Measurements from ENCODE around the gene SZRD1. TPM values are rescaled to one million over a fixed set of nuclear protein-coding genes. Genes with fewer than 3 reads are reported as not detected.

Gene SZRD1
- total and polyA plus RNA-seq, 9 of the 15 experiments (the other 6 are each of a cell fraction or from before 2014, with no cell fraction given): 3.9 to 149 (median 82.5) TPM

DNA sequence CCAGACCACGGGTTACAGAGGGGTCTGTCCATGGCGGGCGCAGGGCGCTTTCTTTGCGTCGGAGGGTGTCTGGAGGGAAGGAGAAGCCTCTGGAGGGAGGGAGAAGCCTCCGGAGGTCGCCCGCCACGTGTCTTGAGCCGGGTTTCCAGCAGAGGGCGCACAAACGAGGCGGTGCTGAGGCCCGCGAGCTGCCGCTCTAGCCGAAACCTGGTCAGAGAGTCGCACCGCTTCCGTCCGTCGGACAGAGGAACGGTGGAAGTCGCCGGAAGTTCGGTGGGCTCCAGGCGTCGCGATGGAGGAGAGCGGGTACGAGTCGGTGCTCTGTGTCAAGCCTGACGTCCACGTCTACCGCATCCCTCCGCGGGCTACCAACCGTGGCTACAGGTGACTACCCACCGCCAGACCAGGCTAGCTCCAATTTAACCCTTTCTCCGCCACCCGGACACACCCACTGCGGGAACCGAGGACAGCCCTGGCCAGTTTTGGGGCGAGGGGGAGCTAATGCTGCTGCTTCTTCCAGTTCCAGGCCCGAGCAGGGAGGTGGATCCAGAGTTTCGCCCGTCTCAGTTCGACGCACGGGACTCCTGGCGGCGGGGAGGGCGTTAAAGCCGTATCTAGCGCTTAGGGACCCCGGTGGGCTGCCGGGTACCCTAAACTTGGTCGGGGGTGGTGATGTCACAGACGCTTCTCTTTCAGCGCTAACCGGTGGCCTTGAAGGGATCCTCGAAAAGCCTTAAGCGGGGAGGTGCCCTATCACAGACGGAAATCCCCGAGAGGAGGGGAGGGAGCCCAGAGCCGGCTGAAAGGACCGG is 73.6 kb downstream of the SZRD1 start, which contains the start of gene NECAP2 (continued):
- no peak for TF ChIP-seq ZBTB43 (CRISPR knock-in tag; IDR thresholded peaks at IDR 0.05)
- no peak for TF ChIP-seq MCM2 (IDR thresholded peaks at IDR 0.05; ENCODE audit: low read depth)
- TF ChIP-seq RCOR1 (IDR thresholded peaks at IDR 0.05; ENCODE audit: borderline replicate concordance in 1 of 2, low read depth in 2 of 2, low read length in 2 of 2): peak in 1 of 2 experiments; percentile 84; a peak in 2 of 4 replicates
- peak; percentile 81; the same call in 1 of the 2 replicates for TF ChIP-seq TOE1 (IDR thresholded peaks at IDR 0.05; ENCODE audit: borderline replicate concordance)
- 0 out of 2 replicates have a peak, but pooled peaks have one; percentile 35 for TF ChIP-seq TOE1 (CRISPR knock-in tag; IDR thresholded peaks at IDR 0.05; ENCODE audit: borderline replicate concordance, low read depth)
- peak; percentile 96 for TF ChIP-seq CXXC5 (CRISPR knock-in tag; IDR thresholded peaks at IDR 0.05)
- TF ChIP-seq, protein P1, sequence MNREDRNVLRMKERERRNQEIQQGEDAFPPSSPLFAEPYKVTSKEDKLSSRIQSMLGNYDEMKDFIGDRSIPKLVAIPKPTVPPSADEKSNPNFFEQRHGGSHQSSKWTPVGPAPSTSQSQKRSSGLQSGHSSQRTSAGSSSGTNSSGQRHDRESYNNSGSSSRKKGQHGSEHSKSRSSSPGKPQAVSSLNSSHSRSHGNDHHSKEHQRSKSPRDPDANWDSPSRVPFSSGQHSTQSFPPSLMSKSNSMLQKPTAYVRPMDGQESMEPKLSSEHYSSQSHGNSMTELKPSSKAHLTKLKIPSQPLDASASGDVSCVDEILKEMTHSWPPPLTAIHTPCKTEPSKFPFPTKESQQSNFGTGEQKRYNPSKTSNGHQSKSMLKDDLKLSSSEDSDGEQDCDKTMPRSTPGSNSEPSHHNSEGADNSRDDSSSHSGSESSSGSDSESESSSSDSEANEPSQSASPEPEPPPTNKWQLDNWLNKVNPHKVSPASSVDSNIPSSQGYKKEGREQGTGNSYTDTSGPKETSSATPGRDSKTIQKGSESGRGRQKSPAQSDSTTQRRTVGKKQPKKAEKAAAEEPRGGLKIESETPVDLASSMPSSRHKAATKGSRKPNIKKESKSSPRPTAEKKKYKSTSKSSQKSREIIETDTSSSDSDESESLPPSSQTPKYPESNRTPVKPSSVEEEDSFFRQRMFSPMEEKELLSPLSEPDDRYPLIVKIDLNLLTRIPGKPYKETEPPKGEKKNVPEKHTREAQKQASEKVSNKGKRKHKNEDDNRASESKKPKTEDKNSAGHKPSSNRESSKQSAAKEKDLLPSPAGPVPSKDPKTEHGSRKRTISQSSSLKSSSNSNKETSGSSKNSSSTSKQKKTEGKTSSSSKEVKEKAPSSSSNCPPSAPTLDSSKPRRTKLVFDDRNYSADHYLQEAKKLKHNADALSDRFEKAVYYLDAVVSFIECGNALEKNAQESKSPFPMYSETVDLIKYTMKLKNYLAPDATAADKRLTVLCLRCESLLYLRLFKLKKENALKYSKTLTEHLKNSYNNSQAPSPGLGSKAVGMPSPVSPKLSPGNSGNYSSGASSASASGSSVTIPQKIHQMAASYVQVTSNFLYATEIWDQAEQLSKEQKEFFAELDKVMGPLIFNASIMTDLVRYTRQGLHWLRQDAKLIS (CRISPR knock-in tag; IDR thresholded peaks at IDR 0.05): no peak; the same call in 1 of the 2 replicates
- TF ChIP-seq, protein P2, sequence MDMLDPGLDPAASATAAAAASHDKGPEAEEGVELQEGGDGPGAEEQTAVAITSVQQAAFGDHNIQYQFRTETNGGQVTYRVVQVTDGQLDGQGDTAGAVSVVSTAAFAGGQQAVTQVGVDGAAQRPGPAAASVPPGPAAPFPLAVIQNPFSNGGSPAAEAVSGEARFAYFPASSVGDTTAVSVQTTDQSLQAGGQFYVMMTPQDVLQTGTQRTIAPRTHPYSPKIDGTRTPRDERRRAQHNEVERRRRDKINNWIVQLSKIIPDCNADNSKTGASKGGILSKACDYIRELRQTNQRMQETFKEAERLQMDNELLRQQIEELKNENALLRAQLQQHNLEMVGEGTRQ (CRISPR knock-in tag; IDR thresholded peaks at IDR 0.05): peak; percentile 60
- TF ChIP-seq ELF1 (tag; IDR thresholded peaks at IDR 0.05): peak; percentile 59
- TF ChIP-seq, protein P3, sequence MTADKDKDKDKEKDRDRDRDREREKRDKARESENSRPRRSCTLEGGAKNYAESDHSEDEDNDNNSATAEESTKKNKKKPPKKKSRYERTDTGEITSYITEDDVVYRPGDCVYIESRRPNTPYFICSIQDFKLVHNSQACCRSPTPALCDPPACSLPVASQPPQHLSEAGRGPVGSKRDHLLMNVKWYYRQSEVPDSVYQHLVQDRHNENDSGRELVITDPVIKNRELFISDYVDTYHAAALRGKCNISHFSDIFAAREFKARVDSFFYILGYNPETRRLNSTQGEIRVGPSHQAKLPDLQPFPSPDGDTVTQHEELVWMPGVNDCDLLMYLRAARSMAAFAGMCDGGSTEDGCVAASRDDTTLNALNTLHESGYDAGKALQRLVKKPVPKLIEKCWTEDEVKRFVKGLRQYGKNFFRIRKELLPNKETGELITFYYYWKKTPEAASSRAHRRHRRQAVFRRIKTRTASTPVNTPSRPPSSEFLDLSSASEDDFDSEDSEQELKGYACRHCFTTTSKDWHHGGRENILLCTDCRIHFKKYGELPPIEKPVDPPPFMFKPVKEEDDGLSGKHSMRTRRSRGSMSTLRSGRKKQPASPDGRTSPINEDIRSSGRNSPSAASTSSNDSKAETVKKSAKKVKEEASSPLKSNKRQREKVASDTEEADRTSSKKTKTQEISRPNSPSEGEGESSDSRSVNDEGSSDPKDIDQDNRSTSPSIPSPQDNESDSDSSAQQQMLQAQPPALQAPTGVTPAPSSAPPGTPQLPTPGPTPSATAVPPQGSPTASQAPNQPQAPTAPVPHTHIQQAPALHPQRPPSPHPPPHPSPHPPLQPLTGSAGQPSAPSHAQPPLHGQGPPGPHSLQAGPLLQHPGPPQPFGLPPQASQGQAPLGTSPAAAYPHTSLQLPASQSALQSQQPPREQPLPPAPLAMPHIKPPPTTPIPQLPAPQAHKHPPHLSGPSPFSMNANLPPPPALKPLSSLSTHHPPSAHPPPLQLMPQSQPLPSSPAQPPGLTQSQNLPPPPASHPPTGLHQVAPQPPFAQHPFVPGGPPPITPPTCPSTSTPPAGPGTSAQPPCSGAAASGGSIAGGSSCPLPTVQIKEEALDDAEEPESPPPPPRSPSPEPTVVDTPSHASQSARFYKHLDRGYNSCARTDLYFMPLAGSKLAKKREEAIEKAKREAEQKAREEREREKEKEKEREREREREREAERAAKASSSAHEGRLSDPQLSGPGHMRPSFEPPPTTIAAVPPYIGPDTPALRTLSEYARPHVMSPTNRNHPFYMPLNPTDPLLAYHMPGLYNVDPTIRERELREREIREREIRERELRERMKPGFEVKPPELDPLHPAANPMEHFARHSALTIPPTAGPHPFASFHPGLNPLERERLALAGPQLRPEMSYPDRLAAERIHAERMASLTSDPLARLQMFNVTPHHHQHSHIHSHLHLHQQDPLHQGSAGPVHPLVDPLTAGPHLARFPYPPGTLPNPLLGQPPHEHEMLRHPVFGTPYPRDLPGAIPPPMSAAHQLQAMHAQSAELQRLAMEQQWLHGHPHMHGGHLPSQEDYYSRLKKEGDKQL (CRISPR knock-in tag; IDR thresholded peaks at IDR 0.05; ENCODE audit: borderline replicate concordance): no peak
